ENCODE data around the gene VRK2.
"Not testable (repeated sequence)": the region's sequence is repeated elsewhere in the genome, so short reads cannot be mapped to it uniquely, and the experiment has no call there.

VRK2 gene

DNA sequence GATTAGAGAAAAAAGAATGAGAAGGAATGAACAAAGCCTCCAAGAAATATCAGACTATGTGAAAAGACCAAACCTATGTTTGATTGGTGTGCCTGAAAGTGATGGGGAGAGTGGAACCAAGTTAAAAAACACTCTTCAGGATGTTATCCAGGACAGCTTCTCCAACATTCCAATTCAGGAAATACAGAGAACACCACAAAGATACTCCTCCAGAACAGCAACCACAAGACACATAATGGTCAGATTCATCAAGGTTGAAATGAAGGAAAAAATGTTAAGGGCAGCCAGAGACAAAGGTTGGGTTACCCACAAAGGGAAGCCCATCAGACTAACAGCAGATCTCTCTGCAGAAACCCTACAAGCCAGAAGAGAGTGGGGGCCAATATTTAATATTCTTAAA, 123.2 kb downstream of the VRK2 start:
- not testable (repeated sequence) for DNase-seq (ENCODE audit: low read depth)

DNA sequence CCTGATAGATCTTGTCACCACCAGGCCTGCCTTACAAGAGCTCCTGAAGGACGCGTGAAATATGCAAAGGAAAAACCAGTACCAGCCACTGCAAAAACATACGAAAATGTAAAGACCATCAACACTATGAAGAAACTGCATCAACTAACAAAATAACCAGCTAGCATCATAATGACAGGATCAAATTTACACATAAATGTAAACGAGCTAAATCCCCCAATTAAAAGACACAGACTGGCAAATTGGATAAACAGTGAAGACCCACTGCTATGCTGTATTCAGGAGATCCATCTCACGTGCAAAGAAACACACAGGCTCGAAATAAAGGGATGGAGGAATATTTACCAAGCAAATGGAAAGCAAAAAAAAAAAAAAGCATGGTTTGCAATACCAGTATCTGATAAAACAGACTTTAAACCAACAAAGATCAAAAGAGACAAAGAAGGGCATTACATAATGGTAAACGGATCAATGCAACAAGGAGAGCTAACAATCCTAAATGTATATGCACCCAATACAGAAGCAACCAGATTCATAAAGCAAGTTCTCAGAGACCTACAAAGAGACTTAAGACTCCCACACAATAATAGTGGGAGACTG, 123.8 kb downstream of the VRK2 start:
- not testable (repeated sequence) for DNase-seq (ENCODE audit: low read depth)

DNA sequence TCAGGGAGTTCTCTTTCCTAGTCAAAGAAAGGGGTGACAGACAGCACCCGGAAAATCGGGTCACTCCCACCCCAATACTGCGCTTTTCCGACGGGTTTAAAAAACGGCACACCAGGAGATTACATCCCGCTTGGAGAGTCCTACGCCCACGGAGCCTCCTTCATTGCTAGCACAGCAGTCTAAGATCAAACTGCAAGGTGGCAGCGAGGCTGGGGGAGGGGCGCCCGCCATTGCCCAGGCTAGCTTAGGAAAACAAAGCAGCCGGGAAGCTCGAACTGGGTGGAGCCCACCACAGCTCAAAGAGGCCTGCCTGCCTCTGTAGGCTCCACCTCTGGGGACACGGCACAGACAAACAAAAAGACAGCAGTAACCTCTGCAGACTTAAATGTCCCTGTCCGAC, 125.2 kb downstream of the VRK2 start:
- DNase-seq (ENCODE audit: low read depth), result not testable (repeated sequence)

DNA sequence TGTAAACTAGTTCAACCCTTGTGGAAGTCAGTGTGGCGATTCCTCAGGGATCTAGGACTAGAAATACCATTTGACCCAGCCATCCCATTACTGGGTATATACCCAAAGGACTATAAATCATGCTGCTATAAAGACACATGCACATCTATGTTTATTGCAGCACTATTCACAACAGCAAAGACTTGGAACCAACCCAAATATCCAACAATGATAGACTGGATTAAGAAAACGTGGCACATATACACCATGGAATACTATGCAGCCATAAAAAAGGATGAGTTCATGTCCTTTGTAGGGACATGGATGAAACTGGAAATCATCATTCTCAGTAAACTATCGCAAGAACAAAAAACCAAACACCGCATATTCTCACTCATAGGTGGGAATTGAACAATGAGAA, 130.6 kb downstream of the VRK2 start:
- not testable (repeated sequence) for DNase-seq (ENCODE audit: low read depth)

DNA sequence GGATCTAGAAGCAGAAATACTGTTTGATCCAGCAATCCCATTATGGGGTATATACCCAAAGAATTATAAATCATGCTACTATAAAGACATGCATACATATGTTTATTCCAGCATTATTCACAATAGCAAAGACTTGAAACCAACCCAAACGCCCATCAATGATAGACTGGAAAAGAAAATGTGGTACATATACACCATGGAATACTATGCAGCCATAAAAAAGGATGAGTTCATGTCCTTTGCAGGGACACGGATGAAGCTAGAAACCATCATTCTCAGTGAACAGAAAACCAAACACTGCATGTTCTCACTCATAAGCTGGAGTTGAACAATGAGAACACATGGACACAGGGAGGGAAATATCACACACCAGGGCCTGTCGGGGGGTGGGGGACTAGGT, 133.6 kb downstream of the VRK2 start:
- DNase-seq (ENCODE audit: low read depth), result not testable (repeated sequence)

DNA sequence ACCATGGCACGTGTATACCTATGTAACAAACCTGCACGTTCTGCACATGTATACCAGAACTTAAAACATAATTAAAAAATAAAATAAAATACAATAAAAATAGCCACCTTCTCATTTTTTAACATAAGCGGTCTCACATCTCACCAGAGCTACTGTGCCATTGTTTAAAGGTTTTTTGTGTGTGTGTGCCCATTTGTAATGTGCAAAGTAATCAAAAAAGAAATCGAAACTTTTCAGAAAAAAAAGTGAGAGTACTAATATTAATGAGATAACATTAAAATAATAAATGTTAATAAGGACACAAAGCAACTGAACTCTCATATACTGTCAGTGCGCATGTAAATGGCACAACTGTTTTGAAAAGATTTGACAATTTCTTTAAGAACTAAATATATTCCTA, 134.0 kb downstream of the VRK2 start:
- no peak for DNase-seq (ENCODE audit: low read depth)

DNA sequence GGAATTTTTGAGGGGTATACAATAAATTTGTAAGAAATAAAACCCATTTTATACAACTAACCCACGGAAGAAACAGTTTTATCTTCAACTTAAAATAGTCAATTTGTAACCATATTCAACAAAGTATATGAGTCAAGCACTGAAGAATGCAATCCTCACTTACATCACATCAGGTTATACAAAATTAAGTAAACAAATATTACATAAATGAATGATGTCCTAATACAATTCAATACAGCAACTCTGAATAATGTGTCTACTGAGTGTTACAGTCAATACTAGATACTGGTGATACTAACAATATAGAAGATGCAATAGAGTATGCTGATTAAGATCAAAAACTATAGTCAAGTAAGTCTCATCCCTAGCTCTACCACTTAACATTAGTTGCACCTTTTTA, 135.9 kb downstream of the VRK2 start:
- DNase-seq (ENCODE audit: low read depth), result no peak

DNA sequence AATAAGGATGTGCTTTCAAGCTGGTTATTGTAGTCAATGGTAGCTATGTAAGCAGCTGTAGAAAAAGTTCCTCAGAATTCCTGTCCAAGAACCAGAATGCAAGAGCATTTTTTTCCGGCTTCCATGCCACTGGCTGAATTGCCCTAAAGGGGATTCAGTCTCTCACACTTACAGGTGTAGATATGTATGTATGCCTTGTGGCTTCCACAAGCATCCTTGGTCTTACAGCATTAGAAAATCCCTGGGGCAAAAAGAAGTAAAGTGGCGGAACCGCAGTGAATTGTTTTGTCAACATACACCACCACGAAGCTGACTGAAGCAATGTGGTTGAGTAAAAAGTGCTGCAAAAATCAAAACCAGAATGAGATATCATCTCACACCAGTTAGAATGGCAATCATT, 139.9 kb downstream of the VRK2 start:
- DNase-seq (ENCODE audit: low read depth), result no peak

DNA sequence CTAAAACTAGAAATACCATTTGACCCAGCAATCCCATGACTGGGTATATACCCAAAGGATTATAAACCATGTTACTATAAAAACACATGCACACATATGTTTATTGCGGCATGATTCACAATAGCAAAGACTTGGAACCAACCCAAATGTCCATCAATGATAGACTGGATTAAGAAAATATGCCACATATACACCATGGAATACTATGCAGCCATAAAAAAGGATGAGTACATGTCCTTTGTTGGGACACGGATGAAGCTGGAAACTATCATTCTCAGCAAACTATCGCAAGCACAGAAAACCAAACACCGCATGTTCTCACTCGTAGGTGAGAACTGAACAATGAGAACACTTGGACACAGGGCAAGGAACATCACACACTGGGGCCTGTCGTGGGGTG, 140.4 kb downstream of the VRK2 start:
- DNase-seq (ENCODE audit: low read depth), result not testable (repeated sequence)

DNA sequence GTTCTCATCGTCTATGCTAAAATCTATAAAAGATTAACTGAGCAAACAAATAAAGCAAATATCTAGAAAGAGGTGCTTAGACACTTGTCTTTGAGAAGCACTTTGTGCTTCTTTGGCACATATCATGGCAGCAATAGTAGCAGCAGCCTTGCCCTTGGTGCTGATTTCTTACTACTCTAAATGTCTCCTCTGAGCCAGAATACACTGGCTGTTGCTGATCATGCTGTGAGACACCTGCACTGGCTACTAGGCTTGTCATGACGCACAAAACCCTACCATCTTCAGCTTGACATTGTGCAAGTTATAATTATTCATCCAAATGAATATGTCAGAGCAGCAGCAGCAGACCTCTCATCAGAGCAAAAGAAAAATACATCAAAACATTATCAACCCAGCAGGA, 147.9 kb downstream of the VRK2 start:
- DNase-seq (ENCODE audit: low read depth), result no peak

DNA sequence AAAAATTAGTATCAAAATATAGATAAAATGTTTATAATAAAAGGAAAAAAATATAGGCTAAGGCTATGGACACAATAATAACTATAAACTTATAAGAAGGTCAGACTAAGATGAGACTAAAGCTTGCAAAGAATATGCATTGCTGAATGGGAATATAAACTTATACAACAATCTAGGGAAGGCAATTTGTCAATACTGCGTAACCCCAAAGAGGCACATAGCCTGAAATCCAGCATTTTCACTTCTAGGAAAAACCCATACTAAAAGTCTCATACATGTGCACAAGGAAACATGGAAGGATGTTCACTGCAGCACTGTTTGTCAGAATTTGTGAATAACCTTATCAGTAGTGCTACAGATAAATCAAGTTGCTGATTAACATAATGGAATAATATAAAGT, 149.1 kb downstream of the VRK2 start:
- DNase-seq (ENCODE audit: low read depth), result no peak

DNA sequence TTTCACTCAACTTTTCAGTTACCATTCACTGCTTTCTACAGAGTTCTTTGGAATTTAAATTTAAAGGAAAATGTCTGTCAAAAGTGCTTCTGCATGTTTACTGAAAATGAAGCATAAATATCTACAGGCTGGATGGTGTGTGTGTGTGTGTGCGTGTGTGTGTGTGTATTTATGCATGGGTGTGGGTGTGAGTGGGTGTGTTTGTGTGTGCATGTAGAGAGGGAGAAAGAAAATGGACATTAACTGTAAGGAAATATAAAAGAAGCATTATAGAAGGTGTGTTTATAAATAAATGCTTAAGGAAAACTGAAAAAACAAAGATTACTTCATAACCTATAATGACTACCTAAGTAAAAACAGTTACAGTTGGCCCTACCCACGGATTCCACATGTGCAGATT, 151.3 kb downstream of the VRK2 start:
- no peak for DNase-seq (ENCODE audit: low read depth)

DNA sequence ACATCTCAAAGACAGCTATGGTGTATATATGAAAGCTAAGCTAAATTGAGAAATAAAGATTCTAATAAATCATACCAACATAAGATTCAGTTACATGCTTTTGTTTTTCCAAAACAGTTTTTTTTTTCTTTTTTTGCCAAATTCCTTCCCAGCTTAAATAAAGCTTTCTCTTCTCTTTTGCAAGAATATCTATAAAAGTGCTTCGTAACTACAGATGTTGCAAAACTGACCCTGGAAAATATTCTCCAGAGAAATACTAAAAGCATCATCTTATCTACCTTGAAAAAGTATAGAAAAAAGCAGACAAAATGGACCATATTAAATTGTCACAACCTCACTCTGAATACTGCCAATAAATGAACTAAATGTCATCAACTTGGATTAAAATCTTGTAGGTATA, 155.8 kb downstream of the VRK2 start:
- no peak for DNase-seq (ENCODE audit: low read depth)

DNA sequence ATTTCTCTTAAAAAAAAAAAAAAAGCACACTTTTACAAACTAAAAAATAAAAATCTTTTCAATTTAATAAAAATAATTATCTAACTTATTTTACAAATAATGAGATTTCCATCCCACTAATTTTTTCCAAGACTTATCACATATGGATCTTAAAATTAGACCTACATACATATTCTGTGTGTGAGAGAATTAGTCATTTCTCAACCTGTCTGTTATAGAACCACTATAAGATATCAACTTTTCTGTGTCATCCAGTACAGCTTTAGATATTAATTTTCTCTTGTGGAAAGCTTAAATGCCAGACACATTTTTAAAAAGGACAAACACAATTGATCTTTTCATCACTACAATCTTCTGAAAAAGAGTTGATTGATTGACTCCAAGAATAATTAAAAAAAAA, 156.4 kb downstream of the VRK2 start:
- no peak for DNase-seq (ENCODE audit: low read depth)

DNA sequence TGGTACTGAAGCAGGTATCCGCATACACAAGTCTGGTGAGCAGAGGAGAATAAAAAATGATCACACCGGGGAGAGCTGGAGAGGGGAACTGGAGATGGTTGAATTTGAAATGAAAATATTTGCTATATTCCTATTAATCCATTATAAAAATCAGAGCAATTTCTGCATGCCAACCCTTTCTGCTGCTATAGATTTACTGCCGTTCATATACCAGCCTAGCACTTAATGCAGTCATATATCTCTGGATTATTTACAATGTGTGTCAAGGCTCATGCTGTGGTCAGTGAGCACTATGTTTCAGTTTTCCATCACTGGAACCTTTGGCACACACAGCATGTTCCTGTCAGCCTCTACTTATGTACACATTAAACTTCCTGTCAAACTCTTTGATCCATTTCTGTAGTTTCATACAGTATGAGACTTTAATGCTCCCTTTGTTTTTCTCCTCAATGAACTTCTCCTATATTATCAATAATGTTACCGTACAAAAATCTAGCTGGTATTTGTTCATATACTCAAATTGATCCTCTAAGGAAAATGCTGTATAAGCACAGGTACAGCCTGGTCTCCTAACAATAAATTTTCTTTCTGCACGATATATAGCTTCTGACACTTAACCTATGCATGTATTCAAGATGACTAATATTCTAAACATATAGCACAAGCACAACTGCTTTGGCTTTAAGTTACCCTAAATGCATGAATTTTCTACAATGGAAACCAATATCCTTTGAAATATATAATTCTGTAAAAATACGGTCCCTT, 157.8 kb downstream of the VRK2 start:
- DNase-seq (ENCODE audit: low read depth), result no peak

DNA sequence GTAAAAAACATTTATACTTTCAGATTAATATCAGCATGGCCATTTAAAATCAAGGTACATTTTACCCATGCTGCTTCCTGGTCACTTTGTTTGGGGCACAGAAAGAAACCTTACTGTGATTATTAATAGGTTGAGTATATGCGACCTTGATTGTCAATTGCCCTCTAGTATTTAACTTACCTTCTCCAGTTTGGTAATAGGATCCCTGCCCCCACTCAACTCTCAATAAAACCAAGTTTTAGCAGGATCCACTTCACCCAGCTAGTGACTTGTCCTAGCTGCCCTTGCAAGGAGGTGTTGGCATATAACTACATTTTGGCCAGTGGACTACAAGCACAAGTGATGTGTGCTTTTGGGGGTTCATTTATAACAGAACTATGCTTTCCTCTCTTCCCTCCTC, 160.2 kb downstream of the VRK2 start:
- DNase-seq (ENCODE audit: low read depth), result no peak

DNA sequence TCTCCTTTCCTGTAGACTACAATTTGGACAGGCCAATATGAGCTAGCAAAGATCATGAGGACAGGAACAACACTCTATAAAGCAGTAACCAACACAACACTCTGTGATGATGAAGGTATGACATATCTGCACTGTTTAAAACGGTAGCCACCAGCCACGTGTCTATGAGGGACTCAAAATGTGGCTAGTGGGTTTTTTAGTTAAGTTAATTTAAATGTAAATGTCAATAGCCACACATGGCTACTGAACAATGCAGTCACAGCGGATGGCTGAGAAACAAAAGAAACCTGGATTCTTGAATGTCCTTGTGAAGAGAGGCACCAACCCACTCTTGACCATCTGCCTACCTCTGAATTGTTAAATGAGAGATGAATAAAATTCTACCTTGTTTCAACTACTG, 160.6 kb downstream of the VRK2 start:
- DNase-seq (ENCODE audit: low read depth), result no peak
